ENCODE measurements around the gene TBKBP1.

Gene TBKBP1

GRCh38 chr17:47699536-47699840 lies 5.5 kb downstream of the TBKBP1 start:
- Histone ChIP-seq H2BK120ac (ENCODE audit: low read depth, low read length) (no peak overlapping the region), H3K4me3 (ENCODE audit: insufficient read depth in 1 of 2, low read depth in 1 of 2, low read length in 2 of 2) (no peak overlapping the region), H2BK15ac (ENCODE audit: low read depth, poor library complexity, severe bottlenecking) (no peak overlapping the region), H2AK5ac (ENCODE audit: low read length, severe bottlenecking) (no peak overlapping the region), H3K4me2 (ENCODE audit: low read length, poor library complexity, severe bottlenecking) (no peak overlapping the region), H3K27ac (ENCODE audit: low read length, poor library complexity, severe bottlenecking) (no peak overlapping the region), H4K91ac (ENCODE audit: low read length) (no peak overlapping the region), H3K18ac (ENCODE audit: low read depth in 1 of 2, low read length in 2 of 2) (no peak overlapping the region), H3K14ac (ENCODE audit: low read length in 2 of 2) (no peak overlapping the region), H3K79me1 (replicated peaks; ENCODE audit: low read length, poor library complexity, severe bottlenecking) (peaks cover 8% of the 10 kb centered on the region), H3K4ac (ENCODE audit: low read depth in 1 of 2, low read length in 2 of 2) (no peak overlapping the region), H2AFZ (ENCODE audit: low read depth, low read length) (no peak overlapping the region), H3K9me3 (ENCODE audit: control insufficient read depth, low read length) (no peaks in the 10 kb centered on the region), H3K27me3 (ENCODE audit: control insufficient read depth in 1 of 2, insufficient read depth in 1 of 2, low read length in 2 of 2) (no peaks in the 10 kb centered on the region), H2BK12ac (ENCODE audit: low read length in 2 of 2) (no peak overlapping the region), H3K9ac (ENCODE audit: low read length) (no peak overlapping the region), H2BK5ac (ENCODE audit: low read depth, low read length, poor library complexity, severe bottlenecking) (no peak overlapping the region), H3K4me1 (ENCODE audit: control insufficient read depth, insufficient read depth, low read depth, low read length) (peaks cover 25% of the 10 kb centered on the region), H4K8ac (ENCODE audit: low read length) (no peak overlapping the region), H3K23ac (ENCODE audit: low read length in 2 of 2) (no peak overlapping the region), H3K36me3 (ENCODE audit: control insufficient read depth in 1 of 2, insufficient read depth in 2 of 2, low read depth in 1 of 2, low read length in 2 of 2) (peaks cover 62 to 74% of the 10 kb centered on the region in 2 experiments)
- no peak for DNase-seq
- WGBS: 94% methylated on average over 4 of the region's 4 CpGs

DNA sequence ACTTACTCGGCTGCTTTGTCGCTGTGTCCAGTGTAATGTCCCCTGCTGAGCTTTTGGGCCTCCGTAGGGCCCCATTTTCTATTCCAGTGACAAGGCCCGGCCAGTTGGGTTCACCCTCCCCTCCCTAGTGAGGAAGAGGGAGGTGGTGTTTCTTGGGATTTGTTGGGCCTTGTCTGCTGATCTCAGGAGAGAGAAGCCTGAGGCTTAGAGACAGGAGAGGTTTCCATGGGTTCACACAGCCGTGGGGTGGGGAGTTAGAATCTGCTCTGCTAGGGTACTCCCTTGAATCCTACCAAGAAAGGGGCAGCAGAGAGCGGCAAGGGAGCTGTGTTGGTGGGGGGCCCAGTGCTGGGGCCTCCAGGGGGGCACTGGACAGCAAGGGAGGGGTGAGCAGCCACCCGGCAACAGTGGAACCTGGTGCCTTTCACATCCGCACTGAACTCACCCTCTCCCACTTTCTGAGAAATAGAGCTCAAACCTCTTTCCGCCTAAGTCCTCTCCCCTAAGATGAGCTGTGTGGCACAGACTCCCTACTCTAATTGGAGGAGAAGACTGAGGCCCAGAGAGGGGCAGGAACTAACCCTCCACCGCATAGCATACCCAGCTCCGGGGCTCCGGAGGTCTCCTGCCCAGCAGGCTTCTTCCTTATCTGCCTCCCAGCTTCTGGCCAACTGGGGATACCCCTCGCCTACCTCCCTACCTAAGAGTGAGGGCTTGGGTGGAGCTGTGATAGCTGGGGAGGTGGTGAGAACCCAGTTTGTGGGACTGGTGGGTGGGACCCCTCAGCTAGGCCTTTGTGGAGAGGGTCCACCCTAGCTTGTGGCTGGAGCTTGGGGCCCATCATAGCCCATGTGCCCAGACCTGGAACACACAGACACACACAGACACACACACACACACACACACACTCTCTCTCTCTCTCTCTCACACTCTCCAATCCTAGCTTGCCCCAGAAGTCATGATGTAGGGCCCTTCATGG lies 6.8 kb downstream of the TBKBP1 start:
- Histone ChIP-seq H3K4me3 (ENCODE audit: insufficient read depth in 1 of 2, low read depth in 1 of 2, low read length in 2 of 2) (no peak overlapping the region), H2BK15ac (ENCODE audit: low read depth, poor library complexity, severe bottlenecking) (no peak overlapping the region), H3K36me3 (ENCODE audit: control insufficient read depth in 1 of 2, insufficient read depth in 2 of 2, low read depth in 1 of 2, low read length in 2 of 2) (peaks cover 73 to 81% of the 10 kb centered on the region in 2 experiments), H4K91ac (ENCODE audit: low read length) (no peak overlapping the region), H3K18ac (ENCODE audit: low read depth in 1 of 2, low read length in 2 of 2) (no peak overlapping the region), H2BK120ac (ENCODE audit: low read depth, low read length) (no peak overlapping the region), H3K4ac (ENCODE audit: low read depth in 1 of 2, low read length in 2 of 2) (no peak overlapping the region), H3K14ac (ENCODE audit: low read length in 2 of 2) (no peak overlapping the region), H3K9ac (ENCODE audit: low read length) (no peak overlapping the region), H3K4me2 (ENCODE audit: low read length, poor library complexity, severe bottlenecking) (no peak overlapping the region), H2AK5ac (ENCODE audit: low read length, severe bottlenecking) (no peak overlapping the region), H2BK12ac (ENCODE audit: low read length in 2 of 2) (no peak overlapping the region), H4K8ac (ENCODE audit: low read length) (no peak overlapping the region), H3K79me1 (replicated peaks; ENCODE audit: low read length, poor library complexity, severe bottlenecking) (peaks cover 5% of the 10 kb centered on the region), H3K27me3 (ENCODE audit: control insufficient read depth in 1 of 2, insufficient read depth in 1 of 2, low read length in 2 of 2) (no peaks in the 10 kb centered on the region), H3K4me1 (ENCODE audit: control insufficient read depth, insufficient read depth, low read depth, low read length) (peaks cover 22% of the 10 kb centered on the region), H2BK5ac (ENCODE audit: low read depth, low read length, poor library complexity, severe bottlenecking) (no peak overlapping the region), H3K9me3 (ENCODE audit: control insufficient read depth, low read length) (no peaks in the 10 kb centered on the region), H3K27ac (ENCODE audit: low read length, poor library complexity, severe bottlenecking) (no peak overlapping the region), H3K23ac (ENCODE audit: low read length in 2 of 2) (no peak overlapping the region), H2AFZ (ENCODE audit: low read depth, low read length) (no peak overlapping the region)
- WGBS: 89% methylated on average over 9 of the region's 13 CpGs
- DNase-seq: no peak

- Histone ChIP-seq H2BK12ac (ENCODE audit: low read length in 2 of 2) (no peak overlapping the region), H4K91ac (ENCODE audit: low read length) (no peak overlapping the region), H2BK120ac (ENCODE audit: low read depth, low read length) (no peak overlapping the region), H3K36me3 (ENCODE audit: control insufficient read depth in 1 of 2, insufficient read depth in 2 of 2, low read depth in 1 of 2, low read length in 2 of 2) (peaks cover 76 to 81% of the 10 kb centered on the region in 2 experiments), H4K8ac (ENCODE audit: low read length) (no peak overlapping the region), H2AFZ (ENCODE audit: low read depth, low read length) (no peak overlapping the region), H3K4me3 (ENCODE audit: insufficient read depth in 1 of 2, low read depth in 1 of 2, low read length in 2 of 2) (peak overlapping the region in 1 of 2 experiments; percentile 18), H3K9me3 (ENCODE audit: control insufficient read depth, low read length) (no peaks in the 10 kb centered on the region), H2BK15ac (ENCODE audit: low read depth, poor library complexity, severe bottlenecking) (no peak overlapping the region), H3K4me2 (ENCODE audit: low read length, poor library complexity, severe bottlenecking) (no peak overlapping the region), H3K27me3 (ENCODE audit: control insufficient read depth in 1 of 2, insufficient read depth in 1 of 2, low read length in 2 of 2) (no peaks in the 10 kb centered on the region), H3K23ac (ENCODE audit: low read length in 2 of 2) (no peak overlapping the region), H2BK5ac (ENCODE audit: low read depth, low read length, poor library complexity, severe bottlenecking) (no peak overlapping the region), H3K4me1 (ENCODE audit: control insufficient read depth, insufficient read depth, low read depth, low read length) (peaks cover 19% of the 10 kb centered on the region), H3K14ac (ENCODE audit: low read length in 2 of 2) (peak overlapping the region in 1 of 2 experiments; percentile 31), H3K27ac (ENCODE audit: low read length, poor library complexity, severe bottlenecking) (no peak overlapping the region), H3K4ac (ENCODE audit: low read depth in 1 of 2, low read length in 2 of 2) (no peak overlapping the region), H3K79me1 (replicated peaks; ENCODE audit: low read length, poor library complexity, severe bottlenecking) (peaks cover 4% of the 10 kb centered on the region), H3K18ac (ENCODE audit: low read depth in 1 of 2, low read length in 2 of 2) (no peak overlapping the region), H3K9ac (ENCODE audit: low read length) (no peak overlapping the region), H2AK5ac (ENCODE audit: low read length, severe bottlenecking) (no peak overlapping the region)
- 72% methylated on average over 3 of the region's 4 CpGs for WGBS
- no peak for DNase-seq
These were observed 7.6 kb downstream of the TBKBP1 start for GRCh38 chr17:47701608-47702007.

DNA sequence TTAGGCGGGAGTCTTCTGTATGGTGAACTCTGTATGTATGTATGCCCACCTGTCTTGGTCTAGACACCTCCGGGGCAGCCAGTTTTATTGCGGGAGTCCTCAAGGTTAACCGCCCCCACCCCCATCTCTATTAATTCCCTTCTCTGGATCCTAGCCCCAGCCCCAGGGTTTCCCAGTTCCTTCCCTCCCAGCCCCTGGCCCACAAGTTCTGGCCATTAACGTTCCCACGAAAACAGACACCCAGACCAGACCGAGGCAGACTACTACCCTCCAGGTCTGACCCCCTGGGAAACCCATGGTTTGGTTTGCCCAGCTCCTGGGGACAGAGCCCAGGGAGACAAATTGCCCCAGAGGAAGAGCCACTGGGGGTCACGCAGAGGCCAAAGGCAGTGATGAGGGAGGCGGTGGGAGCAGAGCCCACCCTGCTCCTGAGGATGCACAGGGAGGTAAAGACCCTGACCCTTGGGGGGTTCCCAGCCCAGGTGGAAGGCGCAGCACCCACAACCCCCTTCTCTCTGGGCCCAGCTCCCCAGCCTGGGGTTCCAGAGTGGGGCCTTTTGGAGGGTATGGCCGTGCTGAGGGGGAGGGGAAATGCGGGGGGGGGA lies 8.5 kb downstream of the TBKBP1 start:
- Histone ChIP-seq H3K14ac (ENCODE audit: low read length in 2 of 2) (no peak overlapping the region), H3K4me3 (ENCODE audit: insufficient read depth in 1 of 2, low read depth in 1 of 2, low read length in 2 of 2) (no peak overlapping the region), H4K91ac (ENCODE audit: low read length) (no peak overlapping the region), H3K9ac (ENCODE audit: low read length) (no peak overlapping the region), H3K4ac (ENCODE audit: low read depth in 1 of 2, low read length in 2 of 2) (no peak overlapping the region), H2BK15ac (ENCODE audit: low read depth, poor library complexity, severe bottlenecking) (no peak overlapping the region), H3K79me1 (replicated peaks; ENCODE audit: low read length, poor library complexity, severe bottlenecking) (peaks cover 4% of the 10 kb centered on the region), H3K18ac (ENCODE audit: low read depth in 1 of 2, low read length in 2 of 2) (no peak overlapping the region), H3K27ac (ENCODE audit: low read length, poor library complexity, severe bottlenecking) (no peak overlapping the region), H2AFZ (ENCODE audit: low read depth, low read length) (no peak overlapping the region), H4K8ac (ENCODE audit: low read length) (no peak overlapping the region), H2BK120ac (ENCODE audit: low read depth, low read length) (no peak overlapping the region), H3K4me2 (ENCODE audit: low read length, poor library complexity, severe bottlenecking) (no peak overlapping the region), H3K36me3 (ENCODE audit: control insufficient read depth in 1 of 2, insufficient read depth in 2 of 2, low read depth in 1 of 2, low read length in 2 of 2) (peaks cover 67 to 72% of the 10 kb centered on the region in 2 experiments), H3K27me3 (ENCODE audit: control insufficient read depth in 1 of 2, insufficient read depth in 1 of 2, low read length in 2 of 2) (no peaks in the 10 kb centered on the region), H2BK12ac (ENCODE audit: low read length in 2 of 2) (no peak overlapping the region), H2BK5ac (ENCODE audit: low read depth, low read length, poor library complexity, severe bottlenecking) (no peak overlapping the region), H3K4me1 (ENCODE audit: control insufficient read depth, insufficient read depth, low read depth, low read length) (peaks cover 18% of the 10 kb centered on the region), H2AK5ac (ENCODE audit: low read length, severe bottlenecking) (no peak overlapping the region), H3K23ac (ENCODE audit: low read length in 2 of 2) (no peak overlapping the region), H3K9me3 (ENCODE audit: control insufficient read depth, low read length) (no peaks in the 10 kb centered on the region)
- WGBS: 90% methylated on average over 10 of the region's 12 CpGs
- no peak for DNase-seq

All from mesenchymal stem cell (in vitro differentiated cells and primary cell).